SK-N-MC (cell line): ENCODE measurements around the gene ALOX5AP.

ENCODE experiments used
- DNase-seq: peaks from one replicate; pipeline ENCODE4 v3.0.0-alpha.2; 2011; ENCODE audit warnings: low read depth, low spot score
- H3K27ac ChIP-seq: fragments of 200-600 bp; sonication (generic); 2 replicates; pipeline ENCODE4 v1.5.1; 2016; ENCODE audit warnings: mixed run types
- H3K36me3 ChIP-seq: fragments of 200-600 bp; sonication (generic); 2 replicates; pipeline ENCODE4 v1.6.1; 2017; ENCODE audit warnings: antibody characterized with exemption, low read length, mixed read lengths; ENCODE audit not compliant: insufficient read depth
- H3K4me3 ChIP-seq: fragments of 200-600 bp; sonication (generic); 2 replicates; pipeline ENCODE4 v1.5.1; 2016
- H3K9ac ChIP-seq: fragments of 200-600 bp; sonication (generic); 2 replicates; pipeline ENCODE4 v1.8.0; 2017; ENCODE audit warnings: mixed run types, mixed read lengths; ENCODE audit not compliant: insufficient read length
- H3K9me3 ChIP-seq: fragments of 200-600 bp; sonication (generic); 2 replicates; pipeline ENCODE4 v1.6.1; 2017; ENCODE audit warnings: low read depth, mild to moderate bottlenecking, antibody characterized with exemption, low read length, moderate library complexity, mixed read lengths
- EZH2 ChIP-seq: fragments of 200-600 bp; sonication (generic); IDR thresholded peaks from one replicate; pipeline ENCODE4 v1.6.1; 2017; ENCODE audit warnings: antibody characterized with exemption
- FOXP2 ChIP-seq: optimal IDR thresholded peaks from 2 replicates; pipeline ENCODE3; 2011; ENCODE audit warnings: mild to moderate bottlenecking, moderate library complexity; ENCODE audit not compliant: insufficient read depth; ENCODE audit errors: extremely low read length, control extremely low read depth
- POLR2AphosphoS5 ChIP-seq: IDR thresholded peaks from 2 replicates; pipeline ENCODE4 v1.6.1; 2012; ENCODE audit warnings: mild to moderate bottlenecking, low read depth, low read length, borderline replicate concordance

ALOX5AP gene

GRCh38 chr13:30720172-30720869, 15.0 kb upstream of the ALOX5AP start:
- H3K4me3 ChIP-seq: no peak overlapping the region
- DNase-seq: no peak

GRCh38 chr13:30721936-30722335, 13.4 kb upstream of the ALOX5AP start:
- Histone ChIP-seq H3K4me3 (no peak overlapping the region), H3K9me3 (no peaks in the 10 kb centered on the region), H3K27ac (no peak overlapping the region), H3K9ac (no peak overlapping the region), H3K36me3 (no peaks in the 10 kb centered on the region)
- TF ChIP-seq FOXP2: no peak
- no peak for TF ChIP-seq EZH2
- no peak for TF ChIP-seq POLR2AphosphoS5
- DNase-seq: no peak

More at GRCh38 chr13:30720172-30720869, 15.0 kb upstream of the ALOX5AP start:
- Histone ChIP-seq H3K9ac (no peak overlapping the region), H3K9me3 (no peaks in the 10 kb centered on the region), H3K36me3 (no peaks in the 10 kb centered on the region), H3K27ac (no peak overlapping the region)
- no peak for TF ChIP-seq FOXP2

- Histone ChIP-seq H3K4me3 (no peak overlapping the region), H3K27ac (no peak overlapping the region), H3K9me3 (no peaks in the 10 kb centered on the region), H3K9ac (no peak overlapping the region), H3K36me3 (no peaks in the 10 kb centered on the region)
- TF ChIP-seq EZH2: no peak
- TF ChIP-seq POLR2AphosphoS5: no peak
- DNase-seq: no peak
Observed at GRCh38 chr13:30722361-30722760, 13.0 kb upstream of the ALOX5AP start.

GRCh38 chr13:30724778-30725177, 10.6 kb upstream of the ALOX5AP start:
- Histone ChIP-seq H3K9me3 (no peaks in the 10 kb centered on the region), H3K4me3 (no peak overlapping the region), H3K36me3 (no peaks in the 10 kb centered on the region), H3K9ac (no peak overlapping the region), H3K27ac (no peak overlapping the region)
- DNase-seq: no peak
- TF ChIP-seq FOXP2 (no peak), EZH2 (no peak), POLR2AphosphoS5 (no peak)

GRCh38 chr13:30725326-30726085, 9.8 kb upstream of the ALOX5AP start:
- Histone ChIP-seq H3K27ac (no peak overlapping the region), H3K4me3 (no peak overlapping the region), H3K9me3 (no peaks in the 10 kb centered on the region), H3K9ac (no peak overlapping the region), H3K36me3 (no peaks in the 10 kb centered on the region)
- TF ChIP-seq FOXP2 (no peak), POLR2AphosphoS5 (no peak), EZH2 (no peak)
- no peak for DNase-seq

GRCh38 chr13:30726192-30726591, 9.2 kb upstream of the ALOX5AP start:
- no peak overlapping the region for H3K27ac ChIP-seq
- no peak for DNase-seq

GRCh38 chr13:30727491-30728355, 7.6 kb upstream of the ALOX5AP start:
- no peaks in the 10 kb centered on the region for H3K36me3 ChIP-seq
- no peak overlapping the region for H3K4me3 ChIP-seq
- no peak overlapping the region for H3K27ac ChIP-seq
- no peaks in the 10 kb centered on the region for H3K9me3 ChIP-seq
- DNase-seq: no peak
- H3K9ac ChIP-seq: no peak overlapping the region
- TF ChIP-seq POLR2AphosphoS5 (no peak), EZH2 (no peak)

More at GRCh38 chr13:30726192-30726591, 9.2 kb upstream of the ALOX5AP start:
- no peak overlapping the region for H3K9ac ChIP-seq
- H3K36me3 ChIP-seq: no peaks in the 10 kb centered on the region
- no peak overlapping the region for H3K4me3 ChIP-seq
- TF ChIP-seq EZH2: no peak
- no peak for TF ChIP-seq POLR2AphosphoS5
- TF ChIP-seq FOXP2: no peak
- no peaks in the 10 kb centered on the region for H3K9me3 ChIP-seq

- TF ChIP-seq POLR2AphosphoS5: no peak
- no peak for TF ChIP-seq EZH2
- no peak for TF ChIP-seq FOXP2
- Histone ChIP-seq H3K9me3 (no peaks in the 10 kb centered on the region), H3K27ac (no peak overlapping the region), H3K36me3 (no peaks in the 10 kb centered on the region), H3K9ac (no peak overlapping the region), H3K4me3 (no peak overlapping the region)
- no peak for DNase-seq
Observed at GRCh38 chr13:30729801-30730200, 5.5 kb upstream of the ALOX5AP start.
